ENCODE data around the gene WDR76.
"Not testable (repeated sequence)": the region's sequence is repeated elsewhere in the genome, so short reads cannot be mapped to it uniquely, and the experiment has no call there.

The WDR76 gene

GRCh38 chr15:43851251-43851650 lies 24.4 kb downstream of the WDR76 start:
- no peak for TF ChIP-seq CTCF (conservative IDR thresholded peaks at IDR 0.05; ENCODE audit: control insufficient read depth, insufficient read depth, low read depth, low read length)
- DNase-seq (ENCODE audit: low read depth) = no peak
- H3K4me3 ChIP-seq (ENCODE audit: control insufficient read depth, low read depth, low read length) = no peak overlapping the region

- no peak for DNase-seq (ENCODE audit: low read depth)
- no peak overlapping the region for H3K4me3 ChIP-seq (ENCODE audit: control insufficient read depth, low read depth, low read length)
- no peak for TF ChIP-seq CTCF (conservative IDR thresholded peaks at IDR 0.05; ENCODE audit: control insufficient read depth, insufficient read depth, low read depth, low read length)
These were observed 25.8 kb downstream of the WDR76 start for GRCh38 chr15:43852607-43853006.

GRCh38 chr15:43854801-43855200 lies 28.0 kb downstream of the WDR76 start:
- no peak overlapping the region for H3K4me3 ChIP-seq (ENCODE audit: control insufficient read depth, low read depth, low read length)
- peak; percentile 50 for DNase-seq (ENCODE audit: low read depth)
- TF ChIP-seq CTCF (conservative IDR thresholded peaks at IDR 0.05; ENCODE audit: control insufficient read depth, insufficient read depth, low read depth, low read length) = no peak

GRCh38 chr15:43859546-43859945 lies 32.7 kb downstream of the WDR76 start:
- H3K4me3 ChIP-seq (ENCODE audit: control insufficient read depth, low read depth, low read length) = no peak overlapping the region
- TF ChIP-seq CTCF (conservative IDR thresholded peaks at IDR 0.05; ENCODE audit: control insufficient read depth, insufficient read depth, low read depth, low read length) = no peak
- DNase-seq (ENCODE audit: low read depth) = no peak

GRCh38 chr15:43866636-43867035 lies 39.8 kb downstream of the WDR76 start:
- DNase-seq (ENCODE audit: low read depth); H3K4me3 ChIP-seq (ENCODE audit: control insufficient read depth, low read depth, low read length): not testable (repeated sequence)

GRCh38 chr15:43867096-43867495 lies 40.3 kb downstream of the WDR76 start:
- DNase-seq (ENCODE audit: low read depth) = no peak
- no peak overlapping the region for H3K4me3 ChIP-seq (ENCODE audit: control insufficient read depth, low read depth, low read length)
- no peak for TF ChIP-seq CTCF (conservative IDR thresholded peaks at IDR 0.05; ENCODE audit: control insufficient read depth, insufficient read depth, low read depth, low read length)

GRCh38 chr15:43868406-43868805 lies 41.6 kb downstream of the WDR76 start:
- DNase-seq (ENCODE audit: low read depth) = no peak
- no peak for TF ChIP-seq CTCF (conservative IDR thresholded peaks at IDR 0.05; ENCODE audit: control insufficient read depth, insufficient read depth, low read depth, low read length)
- no peak overlapping the region for H3K4me3 ChIP-seq (ENCODE audit: control insufficient read depth, low read depth, low read length)

All from fibroblast of mammary gland (primary cell).